H9 (cell line): ENCODE measurements around the gene DNMT3B. TPM values are rescaled to one million over a fixed set of nuclear protein-coding genes. Genes with fewer than 3 reads are reported as not detected.

Experiments
- DNase-seq: peaks from one replicate; pipeline ENCODE4 v3.0.0-alpha.2; 2017
- H2AFZ ChIP-seq: one replicate; pipeline ENCODE4 v1.6.1; 2013; ENCODE audit warnings: mild to moderate bottlenecking, low read length, control low read depth, moderate library complexity
- H2AK5ac ChIP-seq: 2 replicates; pipeline ENCODE4 v1.6.1; 2013; ENCODE audit warnings: low read length, control low read depth, mixed read lengths; ENCODE audit not compliant: insufficient read length
- H2BK120ac ChIP-seq: one replicate; pipeline ENCODE4 v1.6.1; 2013; ENCODE audit warnings: low read depth, mild to moderate bottlenecking, low read length, control low read depth, inconsistent platforms; ENCODE audit not compliant: poor library complexity, severe bottlenecking
- H2BK12ac ChIP-seq: 2 replicates; pipeline ENCODE4 v1.6.1; 2013; ENCODE audit warnings: low read length, control low read depth, mixed read lengths, low read depth; ENCODE audit not compliant: insufficient read length
- H2BK15ac ChIP-seq: 2 replicates; pipeline ENCODE4 v1.6.1; 2013; ENCODE audit warnings: low read depth, low read length, control low read depth
- H2BK20ac ChIP-seq: one replicate; pipeline ENCODE4 v1.6.1; 2013; ENCODE audit warnings: low read depth, mild to moderate bottlenecking, low read length, control low read depth, inconsistent platforms; ENCODE audit not compliant: poor library complexity, severe bottlenecking
- H2BK5ac ChIP-seq: 2 replicates; pipeline ENCODE4 v1.6.1; 2013; ENCODE audit warnings: low read length, control low read depth, mixed read lengths; ENCODE audit not compliant: insufficient read length
- H3K14ac ChIP-seq: 2 replicates; pipeline ENCODE4 v1.6.1; 2013; ENCODE audit warnings: low read length, control low read depth; ENCODE audit not compliant: insufficient read depth
- H3K18ac ChIP-seq: 2 replicates; pipeline ENCODE4 v1.6.1; 2013; ENCODE audit warnings: low read depth, mild to moderate bottlenecking, mixed read lengths, low read length, control low read depth; ENCODE audit not compliant: insufficient read length
- H3K23ac ChIP-seq: 2 replicates; pipeline ENCODE4 v1.6.1; 2013; ENCODE audit warnings: low read length, control low read depth, mixed read lengths, low read depth; ENCODE audit not compliant: insufficient read length
- H3K23me2 ChIP-seq: 2 replicates; pipeline ENCODE4 v1.6.1; 2013; ENCODE audit warnings: low read depth, mild to moderate bottlenecking, mixed read lengths, low read length, control low read depth; ENCODE audit not compliant: insufficient read length, poor library complexity, severe bottlenecking
- H3K27ac ChIP-seq: 2 replicates; pipeline ENCODE4 v1.5.1; 2013; ENCODE audit warnings: low read length, control low read depth, mixed read lengths, low read depth; ENCODE audit not compliant: insufficient read length
- H3K27me3 ChIP-seq: 2 replicates; pipeline ENCODE4 v1.6.1; 2013; ENCODE audit warnings: low read length, control low read depth, inconsistent platforms; ENCODE audit not compliant: insufficient read depth
- H3K4ac ChIP-seq: 2 replicates; pipeline ENCODE4 v1.6.1; 2013; ENCODE audit warnings: low read depth, mild to moderate bottlenecking, control low read depth, inconsistent platforms, low read length, moderate library complexity
- H3K4me1 ChIP-seq: 2 replicates; pipeline ENCODE4 v1.6.1; 2013; ENCODE audit warnings: low read length, control low read depth, inconsistent platforms; ENCODE audit not compliant: insufficient read depth
- H3K4me2 ChIP-seq: 2 replicates; pipeline ENCODE4 v1.6.1; 2013; ENCODE audit warnings: low read length, control low read depth, mixed read lengths; ENCODE audit not compliant: insufficient read length, insufficient read depth
- H3K56ac ChIP-seq: 2 replicates; pipeline ENCODE4 v1.6.1; 2013; ENCODE audit warnings: low read depth, mild to moderate bottlenecking, mixed read lengths, low read length, control low read depth; ENCODE audit not compliant: insufficient read length
- H3K79me1 ChIP-seq: 2 replicates; pipeline ENCODE4 v1.6.1; 2013; ENCODE audit warnings: low read depth, mild to moderate bottlenecking, moderate library complexity, low read length, control low read depth, inconsistent platforms; ENCODE audit not compliant: insufficient read depth, poor library complexity, severe bottlenecking
- H3K79me2 ChIP-seq: 2 replicates; pipeline ENCODE4 v1.6.1; 2013; ENCODE audit warnings: low read length, control low read depth, inconsistent platforms; ENCODE audit not compliant: insufficient read depth
- H3K9ac ChIP-seq: 2 replicates; pipeline ENCODE4 v1.6.1; 2013; ENCODE audit warnings: low read length, control low read depth, mixed read lengths; ENCODE audit not compliant: insufficient read length; ENCODE audit errors: extremely low read depth
- H3K9me3 ChIP-seq: one replicate; pipeline ENCODE4 v1.6.1; 2013; ENCODE audit warnings: low read depth, low read length, inconsistent platforms; ENCODE audit not compliant: control insufficient read depth
- H3T11ph ChIP-seq: one replicate; pipeline ENCODE4 v1.6.1; 2013; ENCODE audit warnings: mild to moderate bottlenecking, low read length, control low read depth, inconsistent platforms
- H4K20me1 ChIP-seq: one replicate; pipeline ENCODE4 v1.6.1; 2013; ENCODE audit not compliant: control insufficient read depth, insufficient read length, insufficient read depth
- H4K5ac ChIP-seq: 2 replicates; pipeline ENCODE4 v1.6.1; 2013; ENCODE audit warnings: low read depth, mild to moderate bottlenecking, mixed read lengths, low read length, control low read depth; ENCODE audit not compliant: insufficient read length
- H4K8ac ChIP-seq: replicated peaks from 2 replicates; pipeline ENCODE4 v1.6.1; 2013; ENCODE audit warnings: low read length, control low read depth, mixed read lengths, low read depth; ENCODE audit not compliant: insufficient read length
- H4K91ac ChIP-seq: 2 replicates; pipeline ENCODE4 v1.6.1; 2013; ENCODE audit warnings: low read depth, mild to moderate bottlenecking, moderate library complexity, mixed read lengths, low read length, control low read depth; ENCODE audit not compliant: insufficient read length
- H3K27ac Mint-ChIP-seq, 3 experiments: 2 replicates in 2 of 3; 3 replicates in 1 of 3; pipeline ENCODE4 v1.8.0; 2020 to 2021; ENCODE audit warnings: mixed read lengths in 3 of 3, mild to moderate bottlenecking in 1 of 3, moderate library complexity in 1 of 3
- H3K27me3 Mint-ChIP-seq: 2 replicates; pipeline ENCODE4 v1.8.0; 2021; ENCODE audit warnings: low read depth, mild to moderate bottlenecking, moderate library complexity, mixed read lengths
- H3K36me3 Mint-ChIP-seq, 3 experiments: 2 replicates in 2 of 3; 3 replicates in 1 of 3; pipeline ENCODE4 v1.8.0; 2020 to 2021; ENCODE audit warnings: low read depth in 3 of 3, mixed read lengths in 3 of 3; ENCODE audit not compliant: insufficient read depth in 1 of 3
- H3K4me1 Mint-ChIP-seq, 2 experiments: 2 replicates each; pipeline ENCODE4 v1.8.0; 2020; ENCODE audit warnings: mixed read lengths in 2 of 2
- H3K4me3 Mint-ChIP-seq, 2 experiments: 2 replicates in 1 of 2; 3 replicates in 1 of 2; pipeline ENCODE4 v1.8.0; 2020 to 2021; ENCODE audit warnings: mild to moderate bottlenecking in 2 of 2, mixed read lengths in 2 of 2, moderate library complexity in 1 of 2
- H3K9me3 Mint-ChIP-seq, 2 experiments: 2 replicates in 1 of 2; 3 replicates in 1 of 2; pipeline ENCODE4 v1.8.0; 2020; ENCODE audit warnings: mild to moderate bottlenecking in 2 of 2, mixed read lengths in 2 of 2, moderate library complexity in 1 of 2
- CTCF ChIP-seq: fragments of 200-600 bp; sonication (generic); conservative IDR thresholded peaks from 3 replicates; pipeline ENCODE4 v1.8.0; 2021; ENCODE audit warnings: antibody characterized with exemption, mild to moderate bottlenecking
- WGBS: extraction: QIAGEN DNeasy Blood & Tissue Kit; methylation state at CpG from one replicate; pipeline ENCODE4 v1.1.7; 2013; ENCODE audit warnings: missing lambda C conversion rate, low lambda C conversion rate, mixed read lengths; ENCODE audit not compliant: insufficient read length; ENCODE audit errors: extremely low coverage; 5-methylcytosine and 5-hydroxymethylcytosine counted together
- total RNA-seq: library from RNA; stranded (reverse); gene quantifications from 2 replicates; pipeline ENCODE4 v1.2.1, GENCODE V29; 2021

Gene DNMT3B
- total RNA-seq, 1 experiment from 2014 or later, result 980 TPM

- Histone ChIP-seq H2AK5ac (no peak overlapping the region), H4K20me1 (no peaks in the 10 kb centered on the region), H2AFZ (no peak overlapping the region), H4K5ac (no peak overlapping the region), H2BK20ac (no peak overlapping the region), H4K8ac (no peak overlapping the region), H3T11ph (no peak overlapping the region), H3K18ac (no peak overlapping the region), H3K79me2 (no peaks in the 10 kb centered on the region), H3K4ac (no peak overlapping the region), H3K4me2 (peak overlapping the region; percentile 15), H4K91ac (no peak overlapping the region), H3K23me2 (no peaks in the 10 kb centered on the region), H2BK120ac (no peak overlapping the region), H3K9me3 (no peaks in the 10 kb centered on the region), H3K14ac (no peak overlapping the region), H2BK5ac (no peak overlapping the region), H3K27me3 (no peaks in the 10 kb centered on the region), H2BK12ac (no peak overlapping the region), H3K23ac (no peak overlapping the region), H3K9ac (no peak overlapping the region), H2BK15ac (no peak overlapping the region), H3K56ac (no peak overlapping the region), H3K27ac (peak overlapping the region; percentile 30), H3K4me1 (peaks cover 14% of the 10 kb centered on the region; the same call in 1 of the 2 replicates), H3K79me1 (no peaks in the 10 kb centered on the region)
- peaks cover 2 to 26% (median 7%) of the 10 kb centered on the region in 3 experiments; a peak in 5 of 7 replicates for H3K36me3 Mint-ChIP-seq
- no peak for DNase-seq
- TF ChIP-seq CTCF, result no peak
- peak overlapping the region; percentile 23 to 92 (median 36); a peak in 4 of 7 replicates for H3K27ac Mint-ChIP-seq
- peaks cover 34 to 37% of the 10 kb centered on the region in 2 experiments for H3K4me1 Mint-ChIP-seq
- no CpG with 5 or more reads among the region's 2 CpGs for WGBS
- no peaks in the 10 kb centered on the region for H3K9me3 Mint-ChIP-seq
- peak overlapping the region in 1 of 2 experiments; percentile 45; a peak in 2 of 5 replicates for H3K4me3 Mint-ChIP-seq
- H3K27me3 Mint-ChIP-seq, result no peaks in the 10 kb centered on the region
Observed at GRCh38 chr20:32858189-32858588, 96.0 kb downstream of the DNMT3B start.

Other genes with a start within 250 kb of the DNMT3B start
- gene NOL4L, start 177.1 kb upstream of the DNMT3B start, total RNA-seq, result 28.9 and 31.7 TPM in 2 replicates
- 0.04 and 0.15 TPM in 2 replicates for gene C20orf203, start 88.4 kb upstream of the DNMT3B start, total RNA-seq
- 65.0 and 66.1 TPM in 2 replicates for gene COMMD7, start 18.9 kb upstream of the DNMT3B start, total RNA-seq
- 286 and 289 TPM in 2 replicates for gene MAPRE1, start 57.6 kb downstream of the DNMT3B start, total RNA-seq
- gene EFCAB8, start 96.5 kb downstream of the DNMT3B start, total RNA-seq, result 0.09 TPM in 1 of 2 replicates, not detected in the other
- not detected in 2 replicates for gene SUN5, start 242.0 kb downstream of the DNMT3B start, total RNA-seq
- gene BPIFB2, start 245.3 kb downstream of the DNMT3B start, total RNA-seq, result not detected in 2 replicates